Stomach (tissue), 9 donors: ENCODE measurements around the gene ORM1. TPM values are rescaled to one million over a fixed set of nuclear protein-coding genes. Genes with fewer than 3 reads are reported as not detected.
A peak's percentile ranks its signal among the peaks of the same experiment; 100 is the strongest.
"Not testable (repeated sequence)": the region's sequence is repeated elsewhere in the genome, so short reads cannot be mapped to it uniquely, and the experiment has no call there.

Source experiments
- DNase-seq, 2 donors: peaks; one replicate each; pipeline versions ENCODE4 v3.0.0 to v3.0.0-alpha.2; 2013 to 2019
- H3K27ac ChIP-seq, 5 donors: fragments of 200-600 bp in 4 of 5; sonication (generic) in 4 of 5; one replicate each; pipeline ENCODE4 v1.5.1; 2013 to 2019; ENCODE audit warnings: mild to moderate bottlenecking in 1 of 5, moderate library complexity in 1 of 5
- H3K27me3 ChIP-seq, 3 donors: fragments of 200-600 bp; sonication (generic); one replicate each; pipeline ENCODE4 v1.5.1; 2017 to 2019; ENCODE audit warnings: mixed run types in 1 of 3
- H3K36me3 ChIP-seq, 4 donors: fragments of 200-600 bp; sonication (generic); 1 replicate in 3 of 4; 2 replicates in 1 of 4; pipeline ENCODE4 v1.5.1; 2016 to 2019
- H3K4me1 ChIP-seq, 4 donors: fragments of 200-600 bp; sonication (generic); one replicate each; pipeline ENCODE4 v1.5.1; 2016 to 2019
- H3K4me3 ChIP-seq, 4 donors: fragments of 200-600 bp; sonication (generic) in 3 of 4; one replicate each; pipeline ENCODE4 v1.5.1; 2016 to 2019; ENCODE audit warnings: mild to moderate bottlenecking in 1 of 4
- H3K9me3 ChIP-seq, 4 donors: fragments of 200-600 bp; sonication (generic); one replicate each; pipeline ENCODE4 v1.5.1; 2016 to 2019
- EP300 ChIP-seq: sonication (generic); formaldehyde crosslinking; IDR thresholded peaks from one replicate; pipeline ENCODE4 v1.6.1; 2017; ENCODE audit warnings: antibody characterized with exemption
- POLR2A ChIP-seq, 4 donors: fragments of 450-650 bp; IDR thresholded peaks; one replicate each; pipeline ENCODE4 v1.6.1; 2016; ENCODE audit warnings: antibody characterized with exemption in 4 of 4, control low read depth in 2 of 4, mild to moderate bottlenecking in 1 of 4, moderate library complexity in 1 of 4
- POLR2AphosphoS5 ChIP-seq, 3 donors: sonication (generic); formaldehyde crosslinking; IDR thresholded peaks; one replicate each; pipeline ENCODE4 v1.6.1; 2016; ENCODE audit warnings: antibody characterized with exemption in 3 of 3
- WGBS, 5 donors: extraction: QIAGEN DNeasy Blood & Tissue Kit in 3 of 5; methylation state at CpG; one replicate each; pipeline versions ENCODE4 v1.1.5 to v1.1.7; 2013 to 2018; 5-methylcytosine and 5-hydroxymethylcytosine counted together
- intact Hi-C: fragments of 100-400 bp; cut with DNase I; formaldehyde crosslinking; loops from one replicate; pipeline ENCODE4 v1.15.1; 2023; ENCODE audit warnings: low total_unique reads
- polyA plus RNA-seq, 3 donors: library from polyadenylated mRNA; stranded (reverse); fragments of 200-250 nt; gene quantifications; one replicate each; pipeline ENCODE4 v1.2.3, GENCODE V29; 2013
- total RNA-seq, 5 donors: library from RNA; depleted of rRNA; stranded (reverse); fragments of >200 nt; gene quantifications; one replicate each; pipeline versions ENCODE4 v1.1.0 to v1.2.3, GENCODE V29; 2014 to 2016
- TF ChIP-seq, protein P1 (sequence below), 7 experiments: fragments of 450-650 bp in 4 of 7; fragments of 200-600 bp in 3 of 7; sonication (generic) in 3 of 7; IDR thresholded peaks; one replicate each; pipeline ENCODE4 v1.5.1; 2016 to 2019; ENCODE audit warnings: antibody characterized with exemption in 7 of 7, control low read depth in 2 of 7, mild to moderate bottlenecking in 1 of 7
- donor health status: healthy with polysubstance abuse.
- donor health status: Bipolar disorder and iron deficiency.
- donor health status: healthy.

Gene ORM1
- total and polyA plus RNA-seq, 8 donors, result 1.6 to 14.8 (median 2.9) TPM; not detected in 3

- Histone ChIP-seq H3K27ac (no peak overlapping the region), H3K36me3 (peaks cover 0 to 14% (median 14%) of the 10 kb centered on the region in 4 donors), H3K27me3 (peaks cover 0 to 10% (median 0%) of the 10 kb centered on the region in 3 donors), H3K9me3 (no peaks in the 10 kb centered on the region), H3K4me1 (peaks cover 0 to 17% (median 10%) of the 10 kb centered on the region in 4 donors), H3K4me3 (no peak overlapping the region)
- TF ChIP-seq, protein P1, sequence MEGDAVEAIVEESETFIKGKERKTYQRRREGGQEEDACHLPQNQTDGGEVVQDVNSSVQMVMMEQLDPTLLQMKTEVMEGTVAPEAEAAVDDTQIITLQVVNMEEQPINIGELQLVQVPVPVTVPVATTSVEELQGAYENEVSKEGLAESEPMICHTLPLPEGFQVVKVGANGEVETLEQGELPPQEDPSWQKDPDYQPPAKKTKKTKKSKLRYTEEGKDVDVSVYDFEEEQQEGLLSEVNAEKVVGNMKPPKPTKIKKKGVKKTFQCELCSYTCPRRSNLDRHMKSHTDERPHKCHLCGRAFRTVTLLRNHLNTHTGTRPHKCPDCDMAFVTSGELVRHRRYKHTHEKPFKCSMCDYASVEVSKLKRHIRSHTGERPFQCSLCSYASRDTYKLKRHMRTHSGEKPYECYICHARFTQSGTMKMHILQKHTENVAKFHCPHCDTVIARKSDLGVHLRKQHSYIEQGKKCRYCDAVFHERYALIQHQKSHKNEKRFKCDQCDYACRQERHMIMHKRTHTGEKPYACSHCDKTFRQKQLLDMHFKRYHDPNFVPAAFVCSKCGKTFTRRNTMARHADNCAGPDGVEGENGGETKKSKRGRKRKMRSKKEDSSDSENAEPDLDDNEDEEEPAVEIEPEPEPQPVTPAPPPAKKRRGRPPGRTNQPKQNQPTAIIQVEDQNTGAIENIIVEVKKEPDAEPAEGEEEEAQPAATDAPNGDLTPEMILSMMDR (IDR thresholded peaks at IDR 0.05), result no peak
- TF ChIP-seq EP300, result no peak
- TF ChIP-seq POLR2A (IDR thresholded peaks at IDR 0.05), result no peak
- TF ChIP-seq POLR2AphosphoS5 (IDR thresholded peaks at IDR 0.05), result no peak
- WGBS, 5 donors, result 33 to 79% (median 51%) methylated on average over 10 of the region's 10 CpGs
- peak in 1 of 2 donors; percentile 47 for DNase-seq
- intact Hi-C loops, result no loop called here
Measured at GRCh38 chr9:114330636-114331035, 7.7 kb downstream of the ORM1 start.

DNA sequence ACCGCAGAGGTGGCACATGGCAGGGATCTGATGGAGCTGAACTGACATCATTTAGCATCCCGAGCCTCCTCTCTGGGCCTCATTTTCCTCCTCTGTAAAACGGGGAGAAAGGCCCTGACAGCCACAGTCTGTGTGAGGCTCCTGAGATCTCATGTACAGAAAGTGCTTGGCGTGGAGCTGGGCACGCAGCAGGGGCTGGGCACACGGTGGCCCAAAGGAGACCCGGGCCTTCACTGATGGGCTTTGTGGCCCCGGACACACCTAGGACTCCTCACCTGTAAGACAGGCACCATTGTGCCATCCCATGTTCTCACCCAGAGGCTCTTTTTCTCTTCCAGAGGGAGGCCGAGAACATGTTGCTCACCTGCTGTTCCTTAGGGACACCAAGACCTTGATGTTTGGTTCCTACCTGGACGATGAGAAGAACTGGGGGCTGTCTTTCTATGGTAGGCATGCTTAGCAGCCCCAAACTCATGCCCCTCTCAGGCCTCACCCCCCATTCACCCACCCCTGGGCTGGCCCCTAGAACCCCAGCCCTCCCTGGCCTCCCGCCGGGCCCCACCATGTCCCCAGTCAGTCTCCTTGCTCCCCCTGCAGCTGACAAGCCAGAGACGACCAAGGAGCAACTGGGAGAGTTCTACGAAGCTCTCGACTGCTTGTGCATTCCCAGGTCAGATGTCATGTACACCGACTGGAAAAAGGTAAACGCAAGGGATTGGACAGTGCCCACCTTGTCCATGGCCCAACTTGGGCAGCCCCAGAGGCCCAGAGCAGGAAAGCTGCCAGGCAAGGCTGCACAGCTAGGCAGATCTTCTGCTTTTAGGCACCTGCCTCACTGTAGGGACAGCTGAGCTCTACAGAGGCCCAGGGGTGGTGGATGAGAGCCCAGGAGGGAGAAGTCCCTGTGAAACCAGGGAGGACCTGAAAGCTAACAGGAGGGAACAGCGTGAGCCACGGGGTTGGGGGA, 8.6 kb downstream of the ORM1 start:
- H3K27ac ChIP-seq, DNase-seq, intact Hi-C loops, H3K4me3 ChIP-seq, H3K9me3 ChIP-seq: not testable (repeated sequence)
- Histone ChIP-seq H3K27me3 (peaks cover 0 to 10% (median 0%) of the 10 kb centered on the region in 3 donors), H3K36me3 (peaks cover 7 to 23% (median 22%) of the 10 kb centered on the region in 4 donors), H3K4me1 (peaks cover 0 to 17% (median 10%) of the 10 kb centered on the region in 4 donors)
- WGBS, 5 donors, result 63 to 85% (median 73%) methylated on average over 8 to 15 of the region's 19 CpGs

DNA sequence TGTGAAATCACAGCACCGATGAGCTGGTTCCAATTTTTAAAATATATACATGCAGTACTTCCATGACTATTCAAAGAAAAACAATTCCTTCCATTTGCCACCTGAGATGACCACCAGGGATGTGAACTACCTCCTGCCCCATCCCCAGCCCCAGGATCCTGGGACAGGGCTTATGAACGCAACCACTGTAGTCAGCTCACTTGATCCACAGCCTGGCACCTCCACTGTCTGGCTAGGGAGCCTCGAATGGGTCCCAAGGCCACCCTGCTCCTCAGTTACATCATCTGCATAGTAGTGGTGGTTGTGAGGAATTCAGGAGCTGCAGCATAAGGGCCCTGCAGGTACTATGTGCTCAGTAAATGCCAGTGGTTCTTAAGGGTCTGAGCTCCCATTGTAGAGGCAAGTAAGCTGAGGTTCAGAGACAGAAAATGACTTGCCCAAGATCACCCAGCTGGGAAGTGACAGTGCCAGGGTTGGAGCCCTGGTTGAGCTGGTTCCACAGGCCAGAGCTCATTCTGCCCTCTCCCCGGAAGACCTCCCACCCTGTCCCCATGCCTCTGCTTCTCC, 9.7 kb downstream of the ORM1 start:
- H3K4me3 ChIP-seq, H3K9me3 ChIP-seq, DNase-seq, intact Hi-C loops, H3K27ac ChIP-seq: not testable (repeated sequence)
- 74 to 83% (median 80%) methylated on average over 3 to 4 of the region's 4 CpGs for WGBS, 5 donors
- Histone ChIP-seq H3K4me1 (peaks cover 0 to 17% (median 10%) of the 10 kb centered on the region in 4 donors), H3K36me3 (peaks cover 18 to 33% (median 33%) of the 10 kb centered on the region in 4 donors), H3K27me3 (peaks cover 0 to 10% (median 0%) of the 10 kb centered on the region in 3 donors)

GRCh38 chr9:114333718-114334117, 10.8 kb downstream of the ORM1 start:
- 64 to 90% (median 76%) methylated on average over 2 to 3 of the region's 4 CpGs for WGBS, 5 donors
- peaks cover 29 to 45% (median 44%) of the 10 kb centered on the region in 4 donors for H3K36me3 ChIP-seq
- DNase-seq, H3K4me3 ChIP-seq, intact Hi-C loops, H3K27ac ChIP-seq, H3K27me3 ChIP-seq, H3K9me3 ChIP-seq: not testable (repeated sequence)
- peaks cover 0 to 12% (median 5%) of the 10 kb centered on the region in 4 donors for H3K4me1 ChIP-seq

DNA sequence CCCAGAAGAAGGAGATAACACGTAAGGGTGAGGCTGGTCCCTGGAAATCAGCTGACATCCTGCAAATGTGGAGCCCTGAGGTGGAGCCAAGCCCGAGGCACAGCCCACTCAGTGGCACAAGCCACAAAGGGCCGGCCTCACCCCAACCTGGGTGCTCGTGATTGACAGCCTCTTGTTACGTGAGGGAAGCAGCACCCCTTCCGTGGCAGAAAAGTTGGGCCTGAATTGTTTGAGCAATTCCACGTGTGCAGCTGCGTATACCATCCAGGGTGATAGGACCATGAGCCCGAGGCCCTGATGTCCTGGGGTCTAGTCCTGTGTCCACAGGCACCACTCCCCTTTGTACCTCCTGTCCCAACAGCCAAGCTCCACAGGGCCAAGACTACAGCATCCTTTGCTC, 11.6 kb downstream of the ORM1 start:
- 92 to 97% (median 93%) methylated on average over 8 to 9 of the region's 9 CpGs; no CpG with 5 or more reads in 1 of the 5 donors for WGBS, 5 donors
- peaks cover 30 to 53% (median 52%) of the 10 kb centered on the region in 4 donors for H3K36me3 ChIP-seq
- no peaks in the 10 kb centered on the region for H3K27me3 ChIP-seq
- TF ChIP-seq POLR2AphosphoS5 (IDR thresholded peaks at IDR 0.05) (no peak), POLR2A (IDR thresholded peaks at IDR 0.05) (no peak), EP300 (no peak)
- TF ChIP-seq, protein P1 (IDR thresholded peaks at IDR 0.05), result no peak
- H3K4me3 ChIP-seq, result no peak overlapping the region
- H3K9me3 ChIP-seq, result no peaks in the 10 kb centered on the region
- DNase-seq, result no peak
- intact Hi-C loops, result no loop called here
- H3K27ac ChIP-seq, result no peak overlapping the region
- H3K4me1 ChIP-seq, result peaks cover 0 to 9% (median 7%) of the 10 kb centered on the region in 4 donors
